ENCODE results near the gene HEPHL1.
"Not testable (repeated sequence)": the region's sequence is repeated elsewhere in the genome, so short reads cannot be mapped to it uniquely, and the experiment has no call there.

The HEPHL1 gene

GRCh38 chr11:94150056-94150455 lies 128.9 kb downstream of the HEPHL1 start:
- DNase-seq (ENCODE audit: low read depth in 3 of 3) = no peak

- no peak for DNase-seq (ENCODE audit: low read depth in 3 of 3)
These were observed 129.8 kb downstream of the HEPHL1 start for GRCh38 chr11:94150704-94151685.

DNA sequence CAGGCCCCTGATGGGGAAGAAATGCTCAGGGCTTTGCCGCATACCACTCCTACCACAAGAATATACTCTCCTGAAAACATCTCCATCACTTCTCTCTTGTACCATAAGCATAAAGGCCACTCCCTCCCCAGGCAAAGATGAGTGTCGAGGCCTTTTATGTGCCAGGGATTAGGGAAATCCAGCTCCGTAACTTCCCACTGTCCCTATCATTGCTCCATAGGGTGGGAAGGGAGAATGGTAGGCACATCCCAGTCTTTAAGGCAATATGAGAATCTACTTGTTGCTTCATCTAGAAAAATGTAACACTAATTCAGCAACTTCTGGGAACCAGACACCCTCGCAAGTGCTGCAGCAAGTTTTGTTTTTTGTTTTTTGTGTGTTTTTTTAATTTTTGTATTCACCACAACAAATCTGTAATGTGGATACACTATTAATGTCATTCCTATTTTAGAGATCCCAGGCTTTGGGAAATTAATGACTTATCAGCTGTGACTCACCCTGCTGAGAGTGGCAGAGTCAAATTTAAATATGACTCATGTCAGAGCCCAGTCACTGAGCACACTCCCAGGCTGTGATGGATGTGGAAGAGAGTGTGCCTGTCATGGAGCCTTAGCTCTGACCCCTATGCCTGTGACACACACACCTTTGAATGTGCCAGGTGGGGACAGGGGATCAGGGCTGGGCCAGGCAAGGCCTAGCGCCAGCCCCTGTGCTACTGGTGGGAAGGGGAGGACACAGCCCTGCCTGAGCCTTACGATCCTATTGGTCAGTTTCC lies 130.9 kb downstream of the HEPHL1 start:
- no peak for DNase-seq (ENCODE audit: low read depth in 3 of 3)

DNA sequence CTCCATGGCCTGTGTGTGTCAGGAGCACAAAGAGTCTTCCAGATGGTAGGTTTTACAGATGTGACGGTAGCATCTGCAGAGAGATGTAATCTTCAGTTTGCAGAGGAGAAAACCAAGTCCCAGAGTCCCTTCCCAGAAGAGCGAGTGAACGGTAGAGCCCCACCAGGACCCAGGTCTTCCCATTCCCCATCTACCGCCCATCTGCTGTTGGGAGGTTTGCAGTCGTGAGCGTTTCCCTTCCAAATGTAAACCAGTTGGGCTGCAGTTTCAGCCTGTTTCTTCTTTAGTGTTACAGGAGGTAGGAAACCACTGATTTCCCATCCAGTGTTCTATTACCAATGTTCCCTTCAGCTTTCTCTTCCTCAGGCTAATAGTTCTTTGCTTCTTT lies 131.5 kb downstream of the HEPHL1 start:
- DNase-seq (ENCODE audit: low read depth in 3 of 3) = no peak

DNA sequence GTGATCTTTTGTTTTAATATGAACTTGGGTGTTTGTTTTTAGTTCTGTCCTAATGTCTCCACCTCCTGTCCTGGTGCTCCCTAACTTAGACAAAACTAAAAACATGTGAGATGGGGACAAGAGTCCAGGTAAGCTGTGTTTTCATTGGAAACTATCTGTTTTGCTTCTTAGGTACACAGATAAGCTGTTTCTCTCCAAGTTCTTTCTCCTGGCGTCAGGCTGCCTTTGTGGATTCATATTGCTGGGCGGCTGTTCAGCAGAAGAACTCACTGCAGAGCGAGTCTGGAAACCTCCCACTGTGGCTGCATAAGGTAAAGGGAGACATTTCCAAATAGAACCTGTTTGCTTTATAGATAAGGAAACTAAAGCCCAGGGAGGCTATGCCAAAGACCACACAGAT lies 132.2 kb downstream of the HEPHL1 start:
- DNase-seq (ENCODE audit: low read depth in 3 of 3) = no peak

DNA sequence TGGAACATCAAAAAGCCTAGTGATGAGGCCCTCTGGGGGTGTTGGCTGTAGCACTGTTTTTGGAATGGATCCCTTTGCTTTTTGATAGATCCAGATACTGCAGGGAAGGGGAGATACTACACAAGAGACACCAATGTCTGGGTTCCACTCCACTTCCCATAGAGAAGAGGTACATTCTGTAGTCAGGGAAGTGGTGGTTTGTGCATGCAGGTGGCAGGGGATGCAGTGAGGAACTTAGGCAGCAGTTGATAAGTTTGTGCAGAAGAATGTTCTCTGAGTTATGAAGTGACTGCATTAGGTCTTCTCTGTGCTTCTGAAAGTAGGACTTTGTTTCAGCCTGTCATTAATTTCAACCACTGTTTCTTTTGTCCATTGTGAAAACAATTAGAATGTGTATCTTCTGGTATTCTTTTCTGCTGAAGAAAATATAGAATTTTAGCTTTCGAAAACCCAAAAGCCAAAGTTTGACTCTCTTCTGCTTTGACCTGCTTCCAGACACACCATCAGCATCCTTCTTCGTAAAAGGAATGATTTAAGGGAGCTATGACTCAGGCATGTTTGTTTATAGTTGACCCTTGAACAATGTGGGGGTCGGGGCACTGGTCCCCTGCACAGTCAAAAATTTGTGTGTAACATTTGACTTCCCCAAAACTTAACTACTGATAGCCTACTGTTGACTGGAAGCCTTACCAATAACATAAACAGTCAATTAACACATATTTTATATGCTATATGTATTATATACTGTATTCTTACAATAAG lies 133.1 kb downstream of the HEPHL1 start:
- DNase-seq (ENCODE audit: low read depth in 3 of 3) = no peak

DNA sequence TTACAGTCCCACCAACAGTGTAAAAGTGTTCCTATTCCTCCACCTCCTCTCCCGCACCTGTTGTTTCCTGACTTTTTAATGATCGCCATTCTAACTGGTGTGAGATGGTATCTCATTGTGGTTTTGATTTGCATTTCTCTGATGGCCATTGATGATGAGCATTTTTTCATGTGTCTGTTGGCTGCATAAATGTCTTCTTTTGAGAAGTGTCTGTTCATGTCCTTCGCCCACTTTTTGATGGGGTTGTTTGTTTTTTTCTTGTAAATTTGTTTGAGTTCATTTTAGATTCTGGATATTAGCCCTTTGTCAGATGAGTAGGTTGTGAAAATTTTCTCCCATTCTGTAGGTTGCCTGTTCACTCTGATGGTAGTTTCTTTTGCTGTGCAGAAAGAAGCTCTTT lies 136.2 kb downstream of the HEPHL1 start:
- DNase-seq (ENCODE audit: low read depth in 3 of 3) = not testable (repeated sequence)
